ENCODE data around the gene FERMT3. TPM values are rescaled to one million over a fixed set of nuclear protein-coding genes. Genes with fewer than 3 reads are reported as not detected.
A peak's percentile ranks its signal among the peaks of the same experiment; 100 is the strongest.

The FERMT3 gene
- total RNA-seq, 1 donor from 2014 or later = 200 TPM

DNA sequence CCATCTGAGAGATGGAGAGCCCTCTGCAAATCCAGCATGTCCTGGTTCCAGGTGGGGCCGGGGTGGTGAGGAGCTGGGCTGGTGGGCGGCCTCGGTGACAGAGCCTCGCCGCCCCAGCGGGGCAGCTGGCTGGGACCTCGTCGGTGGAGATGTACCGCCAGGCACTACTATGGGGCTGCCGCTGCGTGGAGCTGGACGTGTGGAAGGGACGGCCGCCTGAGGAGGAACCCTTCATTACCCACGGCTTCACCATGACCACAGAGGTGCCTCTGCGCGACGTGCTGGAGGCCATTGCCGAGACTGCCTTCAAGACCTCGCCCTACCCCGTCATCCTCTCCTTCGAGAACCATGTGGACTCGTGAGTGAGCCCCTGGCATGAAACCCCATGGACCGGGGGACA lies 51.8 kb downstream of the FERMT3 start:
- intact Hi-C loops (cut with micrococcal nuclease) = no loop called here
- H3K27me3 Mint-ChIP-seq = no peaks in the 10 kb centered on the region
- H3K9me3 Mint-ChIP-seq = no peaks in the 10 kb centered on the region
- peaks cover 40% of the 10 kb centered on the region for H3K36me3 Mint-ChIP-seq (ENCODE audit: low read depth)
- no peak overlapping the region for H3K27ac Mint-ChIP-seq
- H3K4me3 Mint-ChIP-seq = no peak overlapping the region
- peaks cover 14% of the 10 kb centered on the region for H3K4me1 Mint-ChIP-seq
- no peak for DNase-seq

DNA sequence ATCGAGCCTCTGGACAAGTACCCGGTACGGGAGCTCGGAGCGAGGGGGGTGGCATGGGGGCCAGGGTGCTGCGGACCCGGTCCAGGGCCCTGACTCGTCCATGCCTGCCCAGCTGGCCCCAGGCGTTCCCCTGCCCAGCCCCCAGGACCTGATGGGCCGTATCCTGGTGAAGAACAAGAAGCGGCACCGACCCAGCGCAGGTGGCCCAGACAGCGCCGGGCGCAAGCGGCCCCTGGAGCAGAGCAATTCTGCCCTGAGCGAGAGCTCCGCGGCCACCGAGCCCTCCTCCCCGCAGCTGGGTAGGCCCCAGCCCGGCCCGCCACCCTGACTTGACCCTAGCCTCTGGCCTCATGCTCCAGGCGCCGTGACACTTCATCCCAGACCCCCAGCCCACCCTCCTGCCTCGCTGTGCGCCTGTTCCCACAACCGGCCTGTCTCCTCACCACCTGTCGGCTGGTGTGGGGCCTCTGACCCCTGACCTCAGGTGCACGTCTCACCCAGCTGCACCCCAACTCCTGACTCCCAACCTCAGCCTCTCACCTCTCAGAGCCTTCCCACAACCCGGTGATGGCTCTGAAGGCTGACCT lies 52.5 kb downstream of the FERMT3 start:
- Mint-ChIP-seq H3K27ac (no peak overlapping the region), H3K36me3 (ENCODE audit: low read depth) (peaks cover 38% of the 10 kb centered on the region), H3K4me1 (peaks cover 12% of the 10 kb centered on the region), H3K27me3 (no peaks in the 10 kb centered on the region), H3K4me3 (no peak overlapping the region), H3K9me3 (no peaks in the 10 kb centered on the region)
- no peak for DNase-seq
- intact Hi-C loops (cut with micrococcal nuclease) = no loop called here

DNA sequence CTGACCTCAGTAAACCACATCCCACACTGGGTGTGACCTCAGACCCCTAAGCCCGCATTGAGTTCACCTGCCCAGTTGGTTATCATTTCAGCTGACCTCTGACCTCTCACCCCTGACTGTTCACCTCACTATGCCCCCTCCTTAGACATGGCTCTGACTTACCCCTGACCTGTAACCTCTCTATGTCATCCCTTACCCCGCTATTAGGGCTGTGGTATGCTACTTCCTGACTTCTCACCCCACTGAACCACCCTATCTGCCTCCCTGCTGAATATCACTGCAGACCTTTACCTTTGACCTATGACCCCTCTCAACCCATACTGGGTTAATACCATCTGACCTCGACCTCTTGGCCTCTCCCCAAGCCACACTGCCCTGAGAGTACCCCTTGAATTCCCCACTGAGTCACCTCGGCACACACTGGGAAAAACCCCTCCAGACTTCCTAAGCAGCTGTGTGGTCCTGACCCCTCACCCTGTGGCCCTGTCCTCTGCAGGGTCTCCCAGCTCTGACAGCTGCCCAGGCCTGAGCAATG lies 53.1 kb downstream of the FERMT3 start:
- no peak for DNase-seq
- peaks cover 12% of the 10 kb centered on the region for H3K4me1 Mint-ChIP-seq
- H3K4me3 Mint-ChIP-seq = no peak overlapping the region
- no peak overlapping the region for H3K27ac Mint-ChIP-seq
- H3K9me3 Mint-ChIP-seq = no peaks in the 10 kb centered on the region
- peaks cover 38% of the 10 kb centered on the region for H3K36me3 Mint-ChIP-seq (ENCODE audit: low read depth)
- intact Hi-C loops (cut with micrococcal nuclease) = no loop called here
- no peaks in the 10 kb centered on the region for H3K27me3 Mint-ChIP-seq

GRCh38 chr11:64260147-64260708 lies 53.7 kb downstream of the FERMT3 start:
- DNase-seq = no peak
- Mint-ChIP-seq H3K27me3 (no peaks in the 10 kb centered on the region), H3K9me3 (no peaks in the 10 kb centered on the region), H3K4me1 (peaks cover 12% of the 10 kb centered on the region), H3K4me3 (no peak overlapping the region), H3K27ac (peak overlapping the region; percentile 48), H3K36me3 (ENCODE audit: low read depth) (peaks cover 35% of the 10 kb centered on the region)
- intact Hi-C loops (cut with micrococcal nuclease) = no loop called here

DNA sequence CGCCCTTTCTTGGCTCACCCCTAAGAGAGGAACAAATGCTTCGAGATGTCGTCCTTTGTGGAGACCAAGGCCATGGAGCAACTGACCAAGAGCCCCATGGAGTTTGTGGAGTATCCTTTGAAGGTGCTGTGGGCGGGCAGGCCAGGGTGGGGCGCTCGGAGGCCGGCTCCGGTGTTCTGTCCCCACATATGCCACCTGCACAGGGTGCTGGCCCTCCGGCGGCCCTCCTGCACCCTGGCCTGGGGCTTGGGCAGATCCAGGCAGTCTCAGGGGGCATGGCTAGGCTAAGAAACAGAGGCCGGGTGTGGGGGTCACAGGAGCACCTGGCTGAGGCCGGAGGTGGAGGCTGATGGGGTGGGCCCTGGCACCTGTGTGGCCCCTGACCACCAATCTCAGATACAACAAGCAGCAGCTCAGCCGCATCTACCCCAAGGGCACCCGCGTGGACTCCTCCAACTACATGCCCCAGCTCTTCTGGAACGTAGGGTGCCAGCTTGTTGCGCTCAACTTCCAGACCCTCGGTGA lies 55.1 kb downstream of the FERMT3 start:
- peaks cover 12% of the 10 kb centered on the region for H3K4me1 Mint-ChIP-seq
- H3K27me3 Mint-ChIP-seq = no peaks in the 10 kb centered on the region
- no peak overlapping the region for H3K27ac Mint-ChIP-seq
- no peak overlapping the region for H3K4me3 Mint-ChIP-seq
- no peak for DNase-seq
- no peaks in the 10 kb centered on the region for H3K9me3 Mint-ChIP-seq
- peaks cover 34% of the 10 kb centered on the region for H3K36me3 Mint-ChIP-seq (ENCODE audit: low read depth)
- intact Hi-C loops (cut with micrococcal nuclease) = no loop called here

DNA sequence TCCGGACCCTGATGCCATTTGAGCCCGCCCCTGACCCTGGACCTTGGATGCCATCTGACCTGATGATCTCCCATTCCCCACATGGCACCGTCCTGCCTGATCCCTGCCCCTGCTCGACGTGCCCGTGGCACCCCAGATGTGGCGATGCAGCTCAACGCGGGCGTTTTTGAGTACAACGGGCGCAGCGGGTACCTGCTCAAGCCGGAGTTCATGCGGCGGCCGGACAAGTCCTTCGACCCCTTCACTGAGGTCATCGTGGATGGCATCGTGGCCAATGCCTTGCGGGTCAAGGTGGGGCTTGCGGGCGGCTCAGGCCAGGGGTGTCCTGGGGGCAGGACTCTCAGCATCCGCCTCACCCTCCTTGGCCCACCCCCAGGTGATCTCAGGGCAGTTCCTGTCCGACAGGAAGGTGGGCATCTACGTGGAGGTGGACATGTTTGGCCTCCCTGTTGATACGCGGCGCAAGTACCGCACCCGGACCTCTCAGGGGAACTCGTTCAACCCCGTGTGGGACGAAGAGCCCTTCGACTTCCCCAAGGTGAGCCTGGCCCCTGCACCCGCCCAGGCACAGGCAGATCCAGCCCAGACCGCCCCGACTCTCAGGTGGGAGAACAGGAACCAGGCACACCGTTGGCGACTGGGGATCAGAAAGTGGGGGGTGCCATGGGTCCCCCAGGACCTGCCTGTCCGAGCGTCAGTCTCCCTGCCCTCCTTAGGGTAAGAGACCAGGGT lies 55.9 kb downstream of the FERMT3 start:
- Mint-ChIP-seq H3K27ac (no peak overlapping the region), H3K4me3 (no peak overlapping the region), H3K27me3 (no peaks in the 10 kb centered on the region), H3K36me3 (ENCODE audit: low read depth) (peaks cover 33% of the 10 kb centered on the region), H3K4me1 (peaks cover 12% of the 10 kb centered on the region), H3K9me3 (no peaks in the 10 kb centered on the region)
- no peak for DNase-seq
- intact Hi-C loops (cut with micrococcal nuclease) = no loop called here

- Mint-ChIP-seq H3K9me3 (no peaks in the 10 kb centered on the region), H3K27ac (no peak overlapping the region), H3K36me3 (ENCODE audit: low read depth) (peaks cover 28% of the 10 kb centered on the region), H3K27me3 (no peaks in the 10 kb centered on the region), H3K4me3 (no peak overlapping the region), H3K4me1 (peaks cover 18% of the 10 kb centered on the region)
- intact Hi-C loops (cut with micrococcal nuclease) = no loop called here
- DNase-seq = no peak
These were observed 56.8 kb downstream of the FERMT3 start for GRCh38 chr11:64263021-64263946.

DNA sequence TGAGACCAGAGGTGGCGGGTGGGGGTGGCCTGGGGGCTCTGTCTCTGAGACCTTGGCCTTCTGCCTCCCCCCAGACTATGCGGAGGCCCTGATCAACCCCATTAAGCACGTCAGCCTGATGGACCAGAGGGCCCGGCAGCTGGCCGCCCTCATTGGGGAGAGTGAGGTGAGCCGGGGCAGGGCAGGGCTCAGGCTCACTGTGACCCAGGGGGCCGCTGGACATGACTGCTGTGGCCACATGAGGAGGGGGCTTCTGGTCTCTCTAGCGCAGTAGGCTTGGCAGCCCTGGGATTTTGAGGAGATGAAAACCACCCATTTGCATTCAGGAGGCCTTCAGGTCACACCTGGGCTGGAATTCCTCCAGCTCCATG lies 57.4 kb downstream of the FERMT3 start:
- H3K27ac Mint-ChIP-seq = no peak overlapping the region
- DNase-seq = no peak
- intact Hi-C loops (cut with micrococcal nuclease) = no loop called here

DNA sequence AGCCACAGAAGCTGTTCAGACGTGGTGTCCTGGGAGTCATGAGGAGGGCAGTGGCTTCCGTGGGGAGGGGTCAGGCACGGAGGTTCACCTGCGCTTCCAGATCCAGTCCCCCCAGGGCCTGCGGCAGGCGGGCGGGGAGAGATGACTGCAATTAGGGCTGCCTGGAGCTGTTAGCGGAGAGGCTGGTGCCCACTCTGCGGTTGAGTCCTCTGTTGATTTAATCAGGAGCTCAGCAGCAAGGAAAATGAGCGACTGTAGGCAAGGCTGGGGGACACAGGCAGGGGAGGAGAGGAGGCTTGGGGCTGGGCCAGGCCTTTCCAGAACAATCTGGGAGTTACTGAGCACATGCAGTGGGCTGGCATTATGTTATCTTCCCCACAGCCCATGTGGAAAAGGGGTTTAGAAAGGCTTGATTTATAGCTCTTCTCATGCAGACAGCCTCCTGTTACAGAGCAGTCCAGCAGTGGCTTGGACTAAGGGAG lies 57.9 kb downstream of the FERMT3 start:
- no peaks in the 10 kb centered on the region for H3K27me3 Mint-ChIP-seq
- intact Hi-C loops (cut with micrococcal nuclease) = no loop called here
- no peaks in the 10 kb centered on the region for H3K9me3 Mint-ChIP-seq
- H3K36me3 Mint-ChIP-seq (ENCODE audit: low read depth) = peaks cover 26% of the 10 kb centered on the region
- no peak overlapping the region for H3K27ac Mint-ChIP-seq
- H3K4me1 Mint-ChIP-seq = peaks cover 25% of the 10 kb centered on the region
- H3K4me3 Mint-ChIP-seq = no peak overlapping the region
- no peak for DNase-seq

More for the DNA sequence above, 57.4 kb downstream of the FERMT3 start:
- Mint-ChIP-seq H3K4me3 (no peak overlapping the region), H3K27me3 (no peaks in the 10 kb centered on the region), H3K36me3 (ENCODE audit: low read depth) (peaks cover 27% of the 10 kb centered on the region), H3K4me1 (peaks cover 24% of the 10 kb centered on the region), H3K9me3 (no peaks in the 10 kb centered on the region)

GRCh38 chr11:64265176-64266160 lies 58.9 kb downstream of the FERMT3 start:
- DNase-seq = no peak
- no peaks in the 10 kb centered on the region for H3K9me3 Mint-ChIP-seq
- no peak overlapping the region for H3K4me3 Mint-ChIP-seq
- H3K36me3 Mint-ChIP-seq (ENCODE audit: low read depth) = peaks cover 22% of the 10 kb centered on the region
- H3K4me1 Mint-ChIP-seq = peaks cover 19% of the 10 kb centered on the region
- H3K27me3 Mint-ChIP-seq = no peaks in the 10 kb centered on the region
- no peak overlapping the region for H3K27ac Mint-ChIP-seq
- intact Hi-C loops (cut with micrococcal nuclease) = no loop called here

GRCh38 chr11:64266339-64266738 lies 59.8 kb downstream of the FERMT3 start:
- H3K27ac Mint-ChIP-seq = peak overlapping the region; percentile 34
- intact Hi-C loops (cut with micrococcal nuclease) = no loop called here
- H3K4me1 Mint-ChIP-seq = peaks cover 19% of the 10 kb centered on the region
- no peaks in the 10 kb centered on the region for H3K27me3 Mint-ChIP-seq
- H3K9me3 Mint-ChIP-seq = no peaks in the 10 kb centered on the region
- no peak for DNase-seq
- peaks cover 22% of the 10 kb centered on the region for H3K36me3 Mint-ChIP-seq (ENCODE audit: low read depth)
- no peak overlapping the region for H3K4me3 Mint-ChIP-seq

- peak overlapping the region; percentile 81 for H3K27ac Mint-ChIP-seq
These were observed 60.9 kb downstream of the FERMT3 start for GRCh38 chr11:64267207-64267945.

More at GRCh38 chr11:64267207-64267945, 60.9 kb downstream of the FERMT3 start:
- DNase-seq = no peak
- Mint-ChIP-seq H3K36me3 (ENCODE audit: low read depth) (peaks cover 19% of the 10 kb centered on the region), H3K27me3 (no peaks in the 10 kb centered on the region), H3K4me1 (peaks cover 26% of the 10 kb centered on the region), H3K4me3 (peak overlapping the region; percentile 35), H3K9me3 (no peaks in the 10 kb centered on the region)
- intact Hi-C loops (cut with micrococcal nuclease) = no loop called here

Measured in activated CD4-positive, alpha-beta T cell treated with anti-CD3 and anti-CD28 coated beads, Interleukin-2, amount 10 ng/mL, durations not matched to agents 24 days and 14 days (primary cell).